ENCODE data around the gene DPM2.

Gene DPM2

DNA sequence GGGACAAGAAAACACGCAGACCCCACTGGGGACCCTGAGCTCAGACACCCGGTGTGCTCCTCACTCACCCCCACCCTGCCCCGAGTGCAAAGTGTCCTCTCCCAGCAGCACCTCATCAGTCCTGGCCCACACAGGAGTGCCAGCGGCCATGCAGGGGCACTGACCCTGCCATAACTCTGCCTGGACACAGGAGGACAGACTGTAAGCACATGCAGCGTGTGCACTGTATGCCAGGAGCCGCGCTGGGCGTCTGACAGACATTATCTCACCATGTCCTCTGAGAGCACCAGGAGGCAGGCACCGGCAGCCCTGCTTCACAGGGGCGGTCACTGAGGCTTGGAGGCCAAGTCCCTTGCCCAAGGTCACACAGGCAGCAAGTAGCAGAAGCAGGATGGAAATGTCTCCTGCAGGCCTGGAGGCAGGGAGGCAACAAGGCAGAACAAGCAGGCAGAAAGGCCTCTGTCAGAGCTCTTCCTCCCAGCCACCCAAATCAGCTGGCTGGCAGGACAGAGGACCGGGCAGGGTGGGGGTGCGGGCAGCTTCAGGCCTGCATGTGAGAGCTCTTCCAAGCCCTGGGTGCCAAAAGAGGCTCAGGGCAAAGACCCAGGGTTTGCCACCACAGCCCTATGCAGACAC lies 34.7 kb upstream of the DPM2 start:
- peak; percentile 62 for DNase-seq

DNA sequence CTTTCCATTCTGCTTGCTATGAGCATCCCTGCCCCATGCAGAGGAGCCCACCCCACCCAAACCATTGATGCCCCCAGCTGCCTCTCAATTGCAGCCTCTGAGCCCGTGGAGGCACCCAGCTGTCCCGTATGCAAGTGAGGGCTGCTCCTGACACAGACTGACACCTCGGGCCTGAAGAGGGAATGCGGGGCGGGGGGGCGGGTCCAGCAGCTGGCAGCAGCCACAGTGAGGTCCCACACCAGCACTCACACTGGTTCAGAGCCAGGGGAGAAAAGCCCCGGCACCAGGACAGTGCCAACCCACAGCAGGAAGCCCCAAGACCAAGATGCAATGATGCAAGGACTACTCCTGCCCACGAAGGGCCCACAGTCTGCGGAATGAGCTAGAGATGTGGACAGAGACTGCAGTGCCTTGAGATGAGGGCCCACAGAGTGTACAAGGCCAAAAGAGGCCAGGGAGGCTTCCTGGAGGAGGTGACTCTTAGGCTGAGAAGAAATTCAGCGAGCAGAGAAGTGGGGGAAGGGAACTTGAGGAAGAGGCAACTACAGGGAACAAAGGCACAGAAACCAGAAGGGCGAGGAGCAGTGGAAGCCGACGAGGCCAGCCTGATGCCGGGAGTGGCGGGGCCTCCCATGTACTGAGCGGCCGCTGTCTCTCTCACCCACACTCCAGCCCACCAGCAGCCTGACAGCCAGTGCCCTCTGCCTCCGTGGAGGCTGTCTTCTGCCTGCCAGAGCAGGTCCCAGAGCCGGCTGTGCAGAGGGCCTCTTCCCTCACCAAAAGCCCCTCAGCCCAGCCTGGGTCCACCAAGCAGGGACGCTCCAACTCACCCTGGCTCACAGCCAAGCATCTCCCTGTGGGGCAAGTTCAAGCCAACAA lies 33.9 kb upstream of the DPM2 start:
- DNase-seq, result peak; percentile 55

DNA sequence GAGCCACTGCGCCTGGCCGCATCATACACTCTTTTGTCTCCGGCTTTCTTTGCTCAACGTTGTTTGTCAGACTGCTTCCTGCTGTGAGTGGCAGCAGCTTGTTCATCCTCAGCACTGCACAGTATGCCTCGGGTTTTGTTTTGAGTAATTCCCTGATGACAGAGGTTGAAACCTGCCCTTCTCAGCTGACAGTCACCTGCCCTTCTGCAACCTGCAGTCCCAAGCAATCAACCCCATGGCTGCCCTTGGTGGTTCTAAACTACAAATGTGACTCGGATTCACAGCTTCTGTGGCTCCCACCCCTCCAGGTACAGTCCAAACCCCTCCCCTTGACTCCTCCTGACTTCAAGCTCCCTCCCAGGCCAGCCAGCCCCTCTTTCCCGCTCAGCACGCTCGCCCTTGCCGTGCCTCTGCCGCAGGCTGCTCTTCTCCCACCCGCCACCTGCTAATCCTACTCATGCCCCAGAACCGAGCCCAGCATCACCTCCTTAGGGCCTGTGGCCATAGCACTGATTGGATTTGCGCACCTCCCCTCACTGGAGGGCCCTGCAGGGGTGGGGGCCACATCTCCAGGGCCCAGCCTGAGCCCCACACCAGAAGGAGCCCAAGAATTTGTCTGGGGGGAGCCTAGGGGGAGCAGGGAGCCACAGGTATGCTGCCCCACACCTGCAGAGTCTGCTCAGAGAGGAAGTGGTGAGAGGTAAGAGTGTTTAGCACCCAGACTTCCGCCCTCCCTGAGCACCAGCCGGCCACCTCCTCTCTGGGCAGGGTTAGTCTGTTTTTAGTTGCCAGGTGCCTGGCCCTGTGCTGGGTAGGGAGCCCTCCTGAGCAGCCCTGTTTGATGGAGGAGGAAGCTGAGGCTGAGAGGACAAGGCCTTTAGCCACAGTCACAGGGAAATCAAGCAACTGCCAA lies 33.0 kb upstream of the DPM2 start:
- no peak for DNase-seq

DNA sequence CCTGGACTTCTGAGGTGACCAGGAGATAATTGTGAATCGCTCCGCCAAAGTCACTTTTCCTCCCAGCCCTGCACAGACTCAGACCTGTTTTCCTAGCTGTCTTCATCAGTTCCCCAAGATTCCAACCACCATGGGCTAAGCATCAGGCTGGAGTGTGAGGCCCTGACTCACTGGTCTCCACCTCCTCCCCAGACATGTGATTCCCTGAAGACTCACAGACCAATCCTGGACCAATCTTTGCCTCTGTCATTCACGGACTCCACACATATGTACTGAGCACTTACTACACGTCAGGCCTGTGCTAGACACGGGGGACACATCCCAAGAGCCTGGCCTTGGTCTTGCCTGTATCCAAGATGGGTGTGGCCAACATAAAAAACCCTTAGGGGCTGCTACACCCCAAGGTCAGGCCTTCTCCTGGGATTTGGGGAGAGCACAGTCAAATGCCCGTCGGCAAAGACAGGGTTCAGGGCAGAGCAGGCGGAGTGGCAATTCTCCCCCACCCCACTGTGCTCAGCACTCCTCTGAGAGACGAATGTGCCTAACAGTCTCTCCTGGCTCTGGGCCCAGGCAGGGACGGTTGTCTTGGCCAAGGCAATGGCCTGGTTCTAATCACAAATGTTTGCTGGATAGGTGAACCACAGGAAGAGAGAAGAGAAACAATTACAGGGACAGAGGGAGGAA lies 31.2 kb upstream of the DPM2 start:
- DNase-seq, result peak; percentile 78

DNA sequence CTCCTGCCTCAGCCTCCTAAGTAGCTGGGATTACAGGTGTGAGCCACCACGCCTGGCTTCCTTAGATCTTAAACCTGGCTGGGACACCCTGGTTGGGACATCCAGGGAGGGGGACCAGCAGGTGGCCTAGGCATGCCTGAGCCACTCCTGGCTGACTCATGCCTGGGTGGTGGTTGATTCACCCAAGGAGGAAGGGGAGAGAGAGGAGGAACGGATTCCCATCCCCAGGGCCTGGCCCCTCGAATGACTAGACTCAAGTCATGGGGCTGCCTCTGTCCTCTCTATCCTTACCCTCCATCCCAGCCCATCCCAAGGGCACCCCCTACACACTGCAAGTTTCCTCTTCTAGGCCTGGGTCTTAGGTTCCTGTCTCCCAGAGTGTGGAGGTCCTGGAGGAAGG lies 30.4 kb upstream of the DPM2 start:
- DNase-seq, result no peak

DNA sequence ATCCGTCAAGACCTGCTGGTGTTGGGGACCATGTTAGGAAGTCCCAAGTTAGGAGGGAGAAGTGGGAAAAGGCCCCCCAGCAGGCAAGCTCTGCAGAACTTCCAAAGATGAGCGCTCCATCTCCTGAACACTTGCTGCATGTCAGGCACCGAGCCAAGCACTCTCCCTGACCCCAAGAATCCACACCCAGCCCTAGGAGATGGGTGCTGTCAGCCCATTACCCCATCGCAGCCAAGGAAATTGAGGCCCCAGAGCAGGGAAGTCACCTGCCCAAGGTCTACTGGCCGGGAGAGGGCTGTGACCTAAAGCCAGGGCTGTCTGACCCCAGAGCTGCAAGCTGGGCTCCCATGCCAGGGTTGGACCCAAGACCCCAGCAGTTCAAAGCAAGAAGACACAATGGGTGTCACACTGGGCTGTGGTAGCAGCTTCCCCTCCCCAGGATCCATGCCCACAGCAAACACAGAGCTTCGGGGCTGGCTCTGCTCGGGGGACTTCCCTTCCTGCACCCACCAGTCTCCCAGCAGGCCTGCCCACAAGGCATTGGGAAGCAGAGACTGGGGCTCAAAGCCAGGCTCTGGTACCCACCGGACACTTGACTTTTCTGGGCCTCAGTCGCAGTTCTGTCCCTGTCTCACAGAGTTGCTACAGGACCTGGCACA lies 29.6 kb upstream of the DPM2 start:
- no peak for DNase-seq

DNA sequence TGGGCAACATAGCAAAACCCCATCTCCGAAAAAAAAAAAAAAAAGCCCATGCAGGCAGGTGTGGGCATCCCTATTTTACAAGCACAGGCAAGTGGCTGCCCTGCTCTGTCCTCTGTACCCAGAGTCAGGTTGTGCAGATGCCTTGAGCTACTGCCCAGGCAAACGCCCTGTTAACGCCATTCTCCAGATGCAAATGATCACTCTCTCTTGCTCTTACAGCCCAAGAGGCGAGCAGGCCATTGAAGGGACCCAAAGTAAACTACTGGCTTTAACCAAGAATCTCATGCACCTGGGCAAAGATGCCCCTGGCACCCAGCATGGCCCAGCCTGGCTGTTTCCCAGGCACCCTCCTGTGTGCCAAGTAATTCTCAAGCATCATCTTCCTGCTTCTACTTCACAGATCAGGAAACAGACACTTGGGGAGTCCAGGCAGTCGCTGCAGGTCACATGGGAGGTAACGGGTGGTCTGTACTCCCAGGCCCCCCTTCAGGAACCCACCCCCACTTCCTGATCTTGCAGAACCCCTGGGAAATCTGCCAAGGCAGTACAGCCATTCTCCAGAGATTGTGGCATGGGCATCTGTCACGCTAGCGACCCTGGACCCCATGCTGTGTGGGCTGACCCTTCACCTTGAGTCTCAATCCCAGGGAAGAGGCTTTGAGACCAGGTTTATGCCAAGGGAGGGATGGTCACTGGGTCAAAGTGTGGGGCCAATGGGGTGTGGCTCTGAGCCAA lies 28.9 kb upstream of the DPM2 start:
- DNase-seq, result no peak

DNA sequence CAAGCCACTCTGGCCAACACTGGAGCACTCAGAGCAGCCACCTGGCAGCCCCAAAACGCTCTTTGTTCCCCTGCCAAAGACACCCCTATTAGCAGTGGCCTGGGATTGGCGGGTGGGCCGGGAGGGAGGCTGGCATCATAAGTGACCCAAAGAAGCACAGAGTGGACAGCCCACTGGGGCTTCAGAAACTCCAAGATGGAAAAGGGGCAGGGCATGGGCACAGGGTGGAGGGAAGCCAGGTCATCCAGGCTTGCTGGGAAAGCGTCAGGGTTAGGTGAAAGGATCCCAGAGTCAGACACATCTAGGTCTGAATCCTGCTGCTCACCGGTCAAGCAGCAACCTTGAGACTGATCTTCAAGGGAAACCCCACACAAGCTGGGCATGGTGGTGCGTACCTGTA lies 28.3 kb upstream of the DPM2 start:
- no peak for DNase-seq

DNA sequence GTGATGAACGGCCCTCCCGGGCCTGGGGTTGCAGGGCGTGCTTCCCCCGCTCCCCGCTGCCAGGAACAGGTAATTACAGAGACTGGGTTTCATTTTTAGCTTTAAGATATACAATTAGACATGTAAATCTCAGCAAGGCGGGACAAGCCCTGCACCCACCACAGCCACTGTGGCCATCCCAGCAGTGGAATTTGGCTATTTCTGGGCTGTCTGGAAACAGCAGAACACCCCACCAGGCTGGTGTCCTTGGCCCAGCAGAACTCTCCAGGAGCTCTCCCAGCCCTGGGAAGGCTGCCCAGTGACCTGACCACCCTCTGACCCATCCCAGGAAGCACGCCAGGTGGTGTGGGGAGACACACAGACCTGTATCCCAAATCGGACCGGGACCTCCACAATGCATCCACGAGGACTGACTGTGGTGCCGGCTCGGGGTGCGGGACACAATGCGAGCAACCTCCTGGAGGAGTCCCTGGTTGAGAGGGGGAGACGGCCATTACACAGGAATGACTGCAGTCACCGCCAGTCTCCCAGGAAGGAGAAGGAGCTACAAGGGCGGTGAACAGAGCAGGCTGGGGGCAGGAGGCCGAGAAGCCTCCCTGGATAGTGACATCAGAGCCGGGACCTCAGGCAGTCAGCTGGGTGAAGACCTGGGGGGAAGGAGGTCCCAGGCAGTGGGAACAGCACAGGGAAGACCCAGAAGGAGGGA lies 25.9 kb upstream of the DPM2 start:
- no peak for DNase-seq

DNA sequence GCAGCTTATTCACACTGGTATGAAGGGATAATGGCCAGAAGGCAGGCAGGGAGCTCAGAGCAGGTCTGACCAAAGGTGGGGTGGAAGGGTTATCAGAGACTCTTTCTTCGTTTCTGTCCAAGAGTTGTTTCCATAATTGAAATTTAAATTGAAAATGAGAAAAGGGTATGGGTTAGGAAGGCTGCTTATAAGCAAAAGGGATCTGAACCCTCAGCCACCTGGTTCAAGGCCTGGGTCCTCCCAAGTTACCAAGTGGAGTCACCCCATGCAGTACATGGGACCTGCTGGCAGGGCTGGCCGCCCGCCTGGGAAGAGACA lies 25.3 kb upstream of the DPM2 start:
- no peak for DNase-seq

DNA sequence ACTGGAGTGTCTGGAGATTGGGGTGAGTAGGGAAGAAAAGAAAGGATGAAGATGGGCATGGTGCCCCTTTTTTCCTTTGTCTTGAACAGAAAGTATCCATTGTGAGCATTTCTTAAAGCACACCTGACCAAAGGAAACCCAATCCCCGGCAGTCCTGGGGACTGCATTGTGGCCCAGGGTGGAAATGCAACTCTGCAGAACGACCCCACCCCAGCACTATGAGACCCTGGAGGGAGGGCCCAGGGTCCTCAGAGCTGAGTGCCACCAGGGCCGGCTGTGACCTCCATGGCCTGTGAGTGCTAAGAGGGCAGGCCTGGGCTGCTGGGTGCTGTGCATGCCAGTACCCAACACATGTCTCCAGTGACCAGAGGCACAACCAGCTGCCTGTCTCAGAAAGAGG lies 24.6 kb upstream of the DPM2 start:
- DNase-seq, result no peak

DNA sequence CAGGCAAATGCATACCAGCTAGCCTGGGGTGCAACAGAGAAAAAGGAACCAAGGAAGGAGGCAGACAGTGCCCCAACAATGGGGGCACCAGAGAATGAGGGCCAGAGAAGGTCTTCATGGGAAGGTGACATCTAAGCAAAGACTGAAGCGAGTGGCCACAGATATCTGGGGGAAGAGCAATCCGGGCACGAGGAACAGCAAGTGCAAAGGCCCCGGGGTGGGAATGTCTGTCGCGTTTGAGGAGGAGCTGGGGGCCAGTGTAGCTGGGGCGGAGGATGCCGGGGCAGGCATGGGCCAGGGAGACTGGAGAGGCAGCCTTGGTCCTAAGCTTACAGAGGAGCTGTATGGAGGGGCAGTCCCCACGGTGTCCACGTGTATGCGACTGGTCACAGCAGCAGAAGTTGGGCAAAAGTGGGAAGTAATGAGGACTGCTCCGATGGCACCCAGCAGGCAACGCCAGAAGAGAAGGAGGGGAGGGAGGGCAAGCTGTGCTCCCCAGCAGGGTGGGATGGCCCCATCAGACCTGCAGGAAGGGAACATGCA lies 24.0 kb upstream of the DPM2 start:
- no peak for DNase-seq

DNA sequence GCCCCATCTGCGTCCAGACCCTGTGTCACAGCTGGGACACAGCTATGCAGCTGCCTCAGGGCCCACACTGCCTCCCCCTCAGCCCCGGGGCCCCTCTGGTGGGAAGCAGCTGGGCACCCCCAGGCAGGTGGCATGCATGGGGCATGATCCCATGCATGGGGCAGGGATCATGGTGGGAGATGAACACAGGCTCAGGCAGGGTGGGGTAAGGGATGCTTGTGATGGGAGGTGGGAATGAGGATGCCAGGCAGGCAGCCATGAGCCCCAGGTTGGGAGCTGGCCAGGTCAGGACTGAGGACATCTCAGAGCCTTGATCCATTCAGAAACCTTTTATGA lies 23.5 kb upstream of the DPM2 start:
- DNase-seq, result no peak

DNA sequence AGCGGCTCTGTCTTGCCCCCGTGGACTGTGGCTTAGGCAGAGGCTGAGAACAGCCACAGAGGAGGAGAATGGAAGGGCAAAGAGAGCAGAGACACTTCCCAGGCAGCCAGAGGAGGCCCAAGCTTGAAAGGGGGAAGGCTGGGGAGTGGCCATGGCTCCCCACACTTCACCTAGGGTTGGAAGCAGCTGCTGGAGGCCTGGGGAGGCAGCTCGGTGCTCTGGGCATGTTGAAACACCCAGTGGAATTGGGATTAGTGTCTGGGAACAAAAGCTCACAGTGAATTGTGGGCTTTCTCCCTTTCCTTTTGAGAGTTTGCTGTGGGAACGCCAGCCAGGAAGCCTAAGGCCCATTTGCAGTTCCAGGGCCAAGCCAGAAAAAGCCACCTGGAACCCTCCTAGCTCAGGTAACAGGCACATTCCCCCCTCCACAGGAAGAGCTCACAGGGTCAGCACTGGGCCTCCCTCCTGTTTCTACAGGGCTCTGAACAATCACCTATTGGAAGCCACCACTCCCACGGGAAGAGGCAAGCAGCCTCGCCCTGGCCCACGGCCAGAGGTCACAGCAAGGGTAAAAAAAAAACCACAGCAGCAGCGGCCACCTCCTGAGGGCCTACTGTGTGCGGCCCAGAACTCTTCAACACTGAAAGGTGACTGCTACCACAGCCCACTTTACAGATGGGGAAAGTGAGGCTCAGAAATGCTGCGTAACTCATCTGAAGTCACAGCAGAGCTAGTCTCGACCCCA lies 22.9 kb upstream of the DPM2 start:
- DNase-seq, result no peak

DNA sequence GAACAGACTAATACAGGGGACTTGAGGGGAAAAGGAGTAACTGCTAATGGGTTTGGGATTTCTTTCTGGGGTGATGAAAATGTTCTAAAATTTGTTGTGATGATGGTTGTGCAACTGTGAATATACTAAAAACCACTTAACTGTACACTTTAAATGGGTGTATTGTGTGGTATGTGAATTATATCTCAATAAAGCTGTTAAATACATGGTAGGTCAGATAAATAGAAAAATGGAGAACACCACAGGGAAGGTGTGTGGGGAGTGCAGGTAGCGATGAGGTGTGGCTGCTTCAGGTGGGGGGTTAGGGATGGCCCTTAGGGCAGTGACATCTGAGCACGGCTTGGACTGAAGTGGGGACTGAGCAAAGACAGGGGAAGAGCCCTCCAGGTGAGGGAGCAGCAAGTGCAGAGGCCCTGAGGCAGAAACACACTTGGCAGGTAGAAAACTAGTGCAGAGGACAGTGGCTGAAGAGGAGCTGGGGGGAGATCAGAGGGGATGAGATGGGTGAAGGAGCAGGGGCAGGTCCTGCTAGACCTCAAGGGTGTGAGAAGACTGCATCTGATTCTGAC lies 22.3 kb upstream of the DPM2 start:
- DNase-seq, result no peak

DNA sequence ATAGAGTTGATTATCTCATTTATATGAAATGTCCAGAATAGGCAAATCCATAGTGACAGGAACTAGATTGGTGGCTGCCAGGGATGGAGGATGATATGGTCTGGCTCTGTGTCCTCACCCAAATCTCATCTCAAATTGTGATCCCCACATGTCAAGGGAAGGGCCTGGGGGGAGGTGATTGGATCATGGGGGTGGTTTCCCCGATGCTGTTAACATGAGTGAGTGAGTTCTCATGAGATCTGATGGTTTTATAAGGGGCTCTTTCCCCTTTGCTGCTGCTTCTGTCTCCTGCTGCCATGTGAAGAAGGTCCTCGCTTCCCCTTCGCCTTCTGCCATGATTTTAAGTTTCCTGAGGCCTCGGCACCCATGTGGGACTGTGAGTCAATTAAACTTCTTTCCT lies 21.7 kb upstream of the DPM2 start:
- DNase-seq, result no peak

DNA sequence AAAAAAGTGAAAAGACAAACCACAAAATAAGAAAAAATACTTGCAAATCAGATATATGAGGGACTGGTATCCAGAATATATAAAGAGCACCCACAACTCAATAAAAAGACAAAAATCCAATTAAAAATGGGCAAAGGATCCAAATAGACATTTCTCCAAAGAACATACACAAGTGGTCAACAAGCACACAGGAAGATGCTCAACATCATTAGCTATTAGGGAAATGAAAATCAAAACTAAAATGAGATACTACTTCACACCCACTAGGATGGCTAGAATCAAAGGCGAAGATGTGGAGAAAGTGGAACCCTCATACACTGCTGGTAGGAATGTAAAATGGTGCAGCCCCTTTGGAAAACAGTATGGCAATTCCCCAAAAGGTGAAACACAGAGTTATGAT lies 21.1 kb upstream of the DPM2 start:
- no peak for DNase-seq

DNA sequence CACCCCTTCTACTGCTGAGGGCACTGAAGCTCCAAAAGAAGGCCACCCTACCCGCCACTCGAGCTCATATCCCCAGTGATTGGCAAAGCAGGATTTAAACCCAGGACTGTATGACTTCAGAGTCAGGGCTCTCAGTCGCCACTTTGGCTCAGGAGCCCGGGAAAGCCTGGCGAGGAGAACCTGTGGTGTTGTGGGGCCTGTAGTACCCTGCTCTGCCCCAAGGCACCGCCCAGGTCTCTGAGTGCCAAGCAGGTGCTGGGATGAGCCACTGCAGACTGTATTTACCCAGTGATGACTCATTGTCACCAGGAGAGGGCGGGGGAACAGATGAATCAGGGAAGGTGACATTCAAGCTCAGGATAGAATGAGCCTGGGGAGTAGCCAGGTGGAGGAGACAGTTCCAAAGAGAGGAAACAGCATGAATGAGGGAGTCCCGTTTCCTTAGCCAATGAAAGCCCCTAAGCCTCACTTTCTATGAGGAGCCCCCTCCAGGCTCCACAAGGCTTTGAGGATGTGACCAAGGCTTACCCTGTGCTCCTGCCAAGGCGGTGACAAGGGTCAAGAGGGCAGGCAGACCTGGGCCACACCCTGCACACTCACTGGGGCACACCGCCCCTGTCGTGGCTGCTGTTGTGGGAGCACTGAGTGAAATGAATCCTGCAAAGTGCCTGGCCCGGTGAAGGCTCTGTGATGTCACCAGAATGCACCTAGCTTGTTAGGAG lies 17.8 kb upstream of the DPM2 start:
- peak; percentile 91 for DNase-seq

DNA sequence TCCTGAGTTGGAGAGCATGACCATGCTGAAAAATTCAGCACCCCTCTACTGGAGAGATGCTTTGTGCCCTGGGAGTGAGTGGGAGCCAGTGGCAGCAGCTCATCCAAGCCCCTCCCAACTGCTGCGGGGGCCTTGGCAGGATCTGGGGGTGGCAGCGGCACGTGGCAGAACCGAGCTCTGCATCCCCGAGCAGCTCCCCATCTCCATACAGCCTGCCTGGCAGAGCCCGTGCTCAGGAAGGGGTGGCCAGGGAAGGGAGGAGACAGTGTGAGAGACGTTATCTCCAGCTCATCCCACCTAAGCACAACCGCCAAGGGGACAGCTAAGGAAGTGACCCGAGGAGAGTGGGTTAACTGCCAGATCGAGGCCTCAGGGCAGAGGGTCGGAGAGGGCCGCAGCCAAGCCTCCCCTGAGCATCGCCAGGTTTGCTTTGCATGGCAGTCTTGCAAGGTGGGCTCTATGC lies 17.2 kb upstream of the DPM2 start:
- DNase-seq, result no peak

All from islet precursor cell (in vitro differentiated cells).